Right hindlimb (tissue), 1 donor: ENCODE measurements around the gene LRP11.
"Not testable (repeated sequence)": the region's sequence is repeated elsewhere in the genome, so short reads cannot be mapped to it uniquely, and the experiment has no call there.

ENCODE experiments used
- DNase-seq: peaks from one replicate; pipeline ENCODE4 v3.0.0-alpha.2; 2018

The LRP11 gene

GRCh38 chr6:149846321-149846720 lies 17.8 kb downstream of the LRP11 start:
- DNase-seq = peak; percentile 68

- no peak for DNase-seq
Measured at GRCh38 chr6:149845549-149845948, 18.6 kb downstream of the LRP11 start.

DNA sequence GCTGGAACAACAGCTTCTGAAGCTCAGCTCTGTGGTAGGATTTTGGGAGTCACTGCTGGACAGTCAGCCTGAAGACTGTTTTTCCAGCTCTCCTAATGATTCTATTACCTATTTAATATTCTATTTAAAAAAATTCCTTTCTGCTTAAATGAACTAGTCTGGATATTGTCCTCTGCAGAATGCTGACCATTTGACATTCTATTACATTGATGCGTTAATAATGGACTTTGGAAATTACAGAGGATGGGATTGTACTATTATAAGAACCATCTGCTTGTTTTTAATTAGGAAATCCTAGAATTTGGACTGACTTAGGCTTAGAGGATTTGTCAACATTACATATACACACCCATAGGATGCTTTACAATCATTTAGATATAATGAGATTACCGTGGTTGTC lies 19.7 kb downstream of the LRP11 start:
- DNase-seq = no peak

GRCh38 chr6:149844036-149844435 lies 20.1 kb downstream of the LRP11 start:
- DNase-seq = not testable (repeated sequence)

DNA sequence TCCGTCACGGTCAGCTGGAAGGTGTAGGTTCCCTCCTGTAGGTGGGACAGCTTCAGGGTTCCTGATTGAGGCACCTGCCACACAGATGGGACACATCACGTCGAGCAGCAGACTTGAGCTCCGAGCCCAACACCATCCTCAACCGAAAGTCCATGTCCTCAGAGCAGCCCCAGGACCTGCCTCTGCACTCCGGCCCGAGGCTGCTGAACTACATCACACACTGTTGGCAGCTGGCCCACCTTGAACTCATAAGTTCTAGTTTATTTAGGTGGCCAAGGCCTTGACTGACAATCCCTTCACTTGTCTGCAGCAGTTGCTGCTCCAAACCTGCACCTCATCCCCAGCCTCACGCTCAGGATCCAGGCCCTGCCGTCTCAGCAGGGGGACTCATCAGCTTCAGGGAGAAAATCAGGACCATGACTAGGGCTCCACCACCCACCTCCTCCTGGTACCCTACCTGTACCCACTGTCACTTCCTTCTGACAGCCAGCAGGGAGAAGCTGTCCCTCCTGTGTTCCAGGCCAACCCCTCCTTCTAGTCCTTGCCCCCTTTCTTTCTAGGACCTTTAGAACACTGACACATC lies 21.0 kb downstream of the LRP11 start:
- no peak for DNase-seq

- no peak for DNase-seq
Measured at GRCh38 chr6:149842331-149842730, 21.8 kb downstream of the LRP11 start.

- DNase-seq = peak; percentile 60
Measured at GRCh38 chr6:149840345-149841075, 23.6 kb downstream of the LRP11 start.

DNA sequence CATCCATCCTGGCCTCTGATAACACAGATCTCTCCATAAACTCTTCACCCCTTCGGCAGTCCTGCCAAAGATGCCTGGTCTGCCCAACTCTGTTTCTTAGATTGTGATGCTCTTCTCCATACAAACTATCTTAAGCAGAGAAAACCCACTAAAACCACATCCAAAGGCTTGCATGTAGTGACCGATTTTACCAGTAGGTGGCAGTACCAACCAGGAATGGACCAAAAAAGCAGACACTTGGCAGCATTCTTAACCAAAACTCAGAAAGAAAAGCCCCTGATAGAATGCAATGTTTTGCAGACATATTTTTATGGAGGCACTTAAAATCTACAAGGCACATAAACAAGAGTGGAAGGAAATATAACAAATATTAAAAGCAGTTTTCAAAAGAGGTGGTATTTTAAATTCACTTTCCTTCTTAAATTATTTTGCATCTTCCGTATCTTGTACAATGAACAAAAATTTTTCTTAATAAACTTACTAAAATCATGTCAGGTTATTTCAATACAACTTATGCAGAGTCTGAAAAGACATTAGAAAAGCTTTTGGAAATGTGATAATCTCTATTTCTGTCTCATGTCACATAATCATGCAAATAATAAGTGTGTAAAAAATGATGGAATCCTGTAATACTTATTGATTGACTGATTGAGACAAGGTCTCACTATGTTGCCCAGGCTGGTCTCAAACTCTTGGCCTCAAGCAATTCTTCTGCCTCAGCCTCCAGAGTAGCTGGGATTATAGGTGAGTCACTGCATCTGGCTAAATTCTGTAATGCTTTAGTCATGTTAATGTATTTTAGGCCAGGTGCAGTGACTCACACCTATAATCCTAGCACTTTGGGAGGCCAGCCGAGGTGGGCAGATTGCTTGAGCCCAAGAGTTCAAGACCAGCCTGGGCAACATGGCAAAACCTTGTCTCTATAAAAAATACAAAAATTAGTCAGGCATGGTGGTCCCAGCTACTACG lies 29.4 kb downstream of the LRP11 start:
- peak; percentile 73 for DNase-seq

- DNase-seq = no peak
Measured at GRCh38 chr6:149833651-149834050, 30.5 kb downstream of the LRP11 start.

DNA sequence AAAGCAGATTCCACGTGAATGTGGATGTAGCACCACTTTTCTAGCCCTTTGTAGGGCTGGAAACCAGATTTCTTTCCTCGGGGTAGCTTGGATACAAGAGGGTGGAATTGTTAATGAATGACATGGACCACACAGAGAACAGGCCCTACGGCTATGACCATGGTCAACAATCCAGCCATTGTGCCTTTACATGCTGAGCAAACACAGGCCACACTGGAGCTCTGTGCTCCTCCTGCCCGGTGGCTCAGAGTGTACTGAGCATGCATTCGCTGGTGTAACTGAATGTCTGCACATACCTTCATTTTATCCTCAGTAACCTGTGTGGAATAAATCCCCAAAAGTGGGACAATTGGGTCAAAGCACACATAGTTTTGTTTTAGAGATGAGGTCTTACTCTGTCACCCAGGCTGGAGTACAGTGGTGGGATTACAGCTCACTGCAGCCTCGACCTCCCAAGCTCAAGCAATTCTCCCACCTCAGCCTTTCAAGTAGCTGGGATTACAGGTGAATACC lies 32.8 kb downstream of the LRP11 start:
- no peak for DNase-seq

- DNase-seq = peak; percentile 27
Measured at GRCh38 chr6:149830731-149831307, 33.3 kb downstream of the LRP11 start.

GRCh38 chr6:149825292-149825691 lies 38.9 kb downstream of the LRP11 start:
- DNase-seq = no peak

DNA sequence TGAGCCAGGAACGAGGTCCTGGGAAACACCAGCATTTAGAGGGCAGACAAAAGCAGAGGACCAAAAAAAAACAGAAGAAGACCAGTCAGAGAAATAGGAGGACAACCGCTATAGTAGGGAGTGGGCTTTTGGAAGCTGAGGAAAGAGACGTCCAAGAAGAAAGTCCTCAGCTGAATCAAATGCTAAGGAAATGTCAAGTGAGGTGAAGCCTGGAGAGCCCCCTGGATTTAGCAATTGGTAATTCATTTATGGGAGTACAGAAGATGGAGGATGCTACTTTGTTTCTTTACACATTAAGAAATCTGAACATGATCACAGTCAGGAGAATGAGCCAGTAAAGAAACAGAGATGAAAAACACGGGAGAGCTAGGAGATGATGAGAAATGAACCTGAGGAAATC lies 41.1 kb downstream of the LRP11 start:
- no peak for DNase-seq

- no peak for DNase-seq
Measured at GRCh38 chr6:149821492-149821891, 42.7 kb downstream of the LRP11 start.

GRCh38 chr6:149820506-149820905 lies 43.7 kb downstream of the LRP11 start:
- no peak for DNase-seq

GRCh38 chr6:149815788-149816187 lies 48.4 kb downstream of the LRP11 start:
- no peak for DNase-seq

GRCh38 chr6:149813351-149813750 lies 50.8 kb downstream of the LRP11 start:
- DNase-seq = no peak

DNA sequence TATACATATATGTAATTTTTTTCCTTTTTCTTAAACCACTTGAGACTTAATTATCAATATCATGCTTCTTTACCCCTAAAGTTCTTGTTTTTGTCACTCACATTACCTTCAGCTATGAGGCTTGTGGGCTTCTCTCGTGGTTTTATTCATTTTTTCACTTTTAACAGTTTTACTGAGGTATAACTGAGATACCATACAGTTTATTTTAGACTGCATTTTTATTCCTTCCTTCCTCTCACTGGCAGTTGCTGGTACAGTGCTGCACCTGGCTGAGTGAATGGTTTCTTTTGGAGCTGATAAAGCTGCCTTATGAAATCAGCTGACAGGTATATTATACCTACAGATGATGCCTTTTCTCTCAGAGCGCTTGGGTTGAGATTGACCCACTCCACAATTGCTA lies 54.4 kb downstream of the LRP11 start:
- no peak for DNase-seq

GRCh38 chr6:149806127-149806526 lies 58.0 kb downstream of the LRP11 start:
- DNase-seq = no peak

DNA sequence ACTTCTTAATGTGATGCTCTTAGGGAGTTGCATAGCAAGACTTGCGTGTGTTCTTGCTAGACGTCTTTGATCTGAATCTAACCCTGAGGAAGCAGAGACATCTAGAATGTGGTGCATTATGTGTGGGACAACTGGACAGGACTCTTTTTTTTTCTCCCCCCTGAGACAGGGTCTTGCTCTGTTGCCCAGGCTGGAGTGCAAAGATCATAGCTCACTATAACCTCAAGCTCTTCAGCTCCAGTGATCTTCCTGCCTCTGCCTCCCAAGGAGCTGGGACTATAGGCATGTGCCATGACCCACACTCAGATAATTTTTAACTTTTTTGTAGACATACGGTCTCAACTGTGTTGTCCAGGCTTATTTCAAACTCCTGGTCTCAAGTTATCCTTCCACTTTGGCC lies 80.6 kb downstream of the LRP11 start:
- DNase-seq = no peak

- DNase-seq = no peak
Measured at GRCh38 chr6:149782337-149782736, 81.8 kb downstream of the LRP11 start.

DNA sequence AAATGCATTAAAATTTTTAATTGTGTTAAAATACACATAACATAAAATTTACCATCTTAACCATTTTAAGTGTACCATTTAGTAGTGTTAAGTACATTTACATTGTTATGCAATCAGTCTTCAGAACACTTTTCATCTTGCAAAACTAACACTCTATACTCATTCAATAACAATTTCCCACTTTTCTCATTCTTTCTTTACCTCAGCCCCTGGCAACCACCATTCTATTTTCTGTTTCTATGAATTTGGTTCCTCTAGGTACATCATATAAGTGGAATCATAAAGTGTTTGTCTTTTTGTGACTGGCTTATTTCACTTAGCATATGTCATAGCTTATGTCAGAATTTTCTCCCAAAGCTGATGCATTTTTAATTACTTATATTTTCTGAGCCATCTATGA lies 82.4 kb downstream of the LRP11 start:
- DNase-seq = no peak

- no peak for DNase-seq
Measured at GRCh38 chr6:149779644-149779963, 84.6 kb downstream of the LRP11 start.
